DOHH2 (cell line): ENCODE results near the gene CLECL1.

Source experiments
- CTCF ChIP-seq: fragments of 200-600 bp; sonication (generic); IDR thresholded peaks from one replicate; pipeline ENCODE4 v1.5.1; 2014; ENCODE audit warnings: antibody characterized with exemption, mild to moderate bottlenecking, low read depth, low read length; ENCODE audit not compliant: poor library complexity, severe bottlenecking
- EZH2phosphoT487 ChIP-seq: fragments of 200-600 bp; sonication (generic); IDR thresholded peaks from 2 replicates; pipeline ENCODE4 v1.6.1; 2017; ENCODE audit warnings: borderline replicate concordance, mild to moderate bottlenecking, antibody characterized with exemption, low read length, moderate library complexity, mixed read lengths

- TF ChIP-seq CTCF, result no peak
- TF ChIP-seq EZH2phosphoT487, result 0 out of 2 replicates have a peak, but pooled peaks have one; percentile 15
These were observed 29.5 kb upstream of the CLECL1 start for GRCh38 chr12:9762369-9762768.
